Cardiac septum (tissue), 1 donor: ENCODE measurements around the gene RPS14. TPM values are rescaled to one million over a fixed set of nuclear protein-coding genes. Genes with fewer than 3 reads are reported as not detected.

Experiments used
- DNase-seq: peaks from one replicate; pipeline ENCODE4 v3.0.0-alpha.2; 2020; ENCODE audit warnings: low spot score
- intact Hi-C: fragments of 100-400 bp; cut with DNase I; formaldehyde crosslinking; loops from one replicate; pipeline ENCODE4 v1.14.0; 2022
- total RNA-seq: library from RNA; stranded (reverse); fragmentation: NEBNext Ultra II Directional; extraction: Animal tissue kit (Norgen Biotek cat#: 25700); gene quantifications from one replicate; pipeline ENCODE4 v1.2.1, GENCODE V29; 2021
- donor health status: DM: no; HTN: no; CAD: no.

The RPS14 gene
- total RNA-seq, 1 donor from 2014 or later = 852 TPM

GRCh38 chr5:150393096-150393645, 56.4 kb downstream of the RPS14 start:
- intact Hi-C loops = no loop called here
- no peak for DNase-seq

- DNase-seq = no peak
- intact Hi-C loops = no loop called here
Observed at GRCh38 chr5:150392680-150393079, 56.9 kb downstream of the RPS14 start.

Other genes starting within 250 kb of the RPS14 start
- 22.7 TPM for gene CAMK2A, start 160.0 kb downstream of the RPS14 start, total RNA-seq
- gene ARSI, start 146.8 kb downstream of the RPS14 start, total RNA-seq = 0.38 TPM
- gene TCOF1, start 92.0 kb downstream of the RPS14 start, total RNA-seq = 15.5 TPM
- 239 TPM for gene CD74, start 36.8 kb downstream of the RPS14 start, total RNA-seq
- gene NDST1, start 58.4 kb upstream of the RPS14 start, total RNA-seq = 67.6 TPM
- gene SYNPO, start 190.9 kb upstream of the RPS14 start, total RNA-seq = 829 TPM
- gene MYOZ3, start 211.5 kb upstream of the RPS14 start, total RNA-seq = 10.0 TPM